Right ventricle myocardium inferior (tissue), 1 donor: ENCODE data around the gene HAUS3. TPM values are rescaled to one million over a fixed set of nuclear protein-coding genes. Genes with fewer than 3 reads are reported as not detected.

Experiments
- ATAC-seq: fragments of 200-7000 bp; cut with Tn5 transposase; one replicate; pipeline ENCODE4 v1.9.1; 2020; ENCODE audit warnings: mild to moderate bottlenecking, moderate library complexity
- DNase-seq: peaks from one replicate; pipeline ENCODE4 v3.0.0; 2021; ENCODE audit errors: missing footprints
- intact Hi-C: fragments of 100-400 bp; cut with DNase I; formaldehyde crosslinking; loops from one replicate; pipeline ENCODE4 v1.11.0; 2022
- total RNA-seq: library from RNA; stranded (reverse); fragmentation: NEBNext Ultra II Directional; extraction: Animal tissue kit (Norgen Biotek cat#: 25700); gene quantifications from one replicate; pipeline ENCODE4 v1.2.1, GENCODE V29; 2021
- donor health status: DM: no; HTN: yes; CAD: no; lungs with severe emphysema.

The HAUS3 gene
- total RNA-seq, 1 donor from 2014 or later, result 7.7 TPM

- ATAC-seq (no peak), DNase-seq (no peak)
- intact Hi-C loops, result no loop called here
These were observed 55.1 kb downstream of the HAUS3 start for GRCh38 chr4:2186865-2187172.

DNA sequence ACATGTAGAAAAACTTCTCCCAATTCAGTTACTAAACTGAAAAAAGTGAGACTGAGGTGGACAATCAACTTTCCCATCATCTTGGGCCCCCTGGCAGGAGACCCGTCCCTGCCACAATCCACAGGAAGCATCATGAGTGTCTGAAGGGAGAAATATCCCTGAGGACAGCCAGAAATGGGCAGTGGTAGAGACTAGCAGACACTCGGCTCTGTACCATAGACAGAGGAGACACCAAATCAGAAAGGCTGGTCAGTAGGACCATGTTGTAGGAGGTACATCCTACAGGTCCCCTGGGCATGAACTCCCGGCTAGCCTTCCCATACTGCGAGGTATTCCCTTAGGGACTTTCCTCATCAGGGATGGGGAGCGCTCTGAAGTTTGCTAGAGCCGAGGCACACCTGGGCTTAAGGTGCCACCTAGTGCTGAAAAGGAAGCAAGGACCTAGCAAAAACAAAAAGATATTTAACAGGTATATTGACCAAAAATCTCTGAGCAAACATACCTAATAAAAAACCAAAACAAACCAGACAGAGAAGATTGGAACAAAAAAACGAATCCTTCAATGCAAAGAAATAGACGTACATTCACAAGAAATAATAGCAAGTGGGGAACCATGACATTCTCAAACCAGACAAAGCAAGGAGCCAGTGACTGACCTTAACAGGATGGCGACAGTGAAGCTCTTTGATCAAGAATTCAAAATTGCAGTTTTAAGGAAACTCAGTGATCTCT lies 55.6 kb downstream of the HAUS3 start:
- DNase-seq (no peak), ATAC-seq (no peak)
- intact Hi-C loops, result no loop called here

DNA sequence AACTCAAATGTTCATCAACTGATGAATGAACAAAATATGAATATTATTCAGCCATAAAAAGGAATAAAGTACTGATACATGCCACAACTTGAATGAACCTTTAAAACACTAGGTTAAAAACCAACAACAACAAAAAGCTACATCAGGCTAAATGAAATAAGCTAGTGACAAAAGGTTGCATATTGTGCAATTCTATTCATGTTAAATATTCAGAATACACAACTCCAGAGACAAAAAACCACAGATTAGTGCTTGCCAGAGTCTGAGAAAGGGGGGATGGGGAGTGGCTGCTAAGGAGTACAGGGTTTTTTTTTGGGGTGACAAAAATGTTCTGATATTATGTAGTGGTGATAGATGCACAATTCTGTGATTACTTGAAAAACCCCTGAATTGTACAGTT lies 58.5 kb downstream of the HAUS3 start:
- intact Hi-C loops, result no loop called here
- DNase-seq (no peak), ATAC-seq (no peak)

GRCh38 chr4:2182994-2183393 lies 58.9 kb downstream of the HAUS3 start:
- intact Hi-C loops, result no loop called here
- ATAC-seq (no peak), DNase-seq (no peak)

DNA sequence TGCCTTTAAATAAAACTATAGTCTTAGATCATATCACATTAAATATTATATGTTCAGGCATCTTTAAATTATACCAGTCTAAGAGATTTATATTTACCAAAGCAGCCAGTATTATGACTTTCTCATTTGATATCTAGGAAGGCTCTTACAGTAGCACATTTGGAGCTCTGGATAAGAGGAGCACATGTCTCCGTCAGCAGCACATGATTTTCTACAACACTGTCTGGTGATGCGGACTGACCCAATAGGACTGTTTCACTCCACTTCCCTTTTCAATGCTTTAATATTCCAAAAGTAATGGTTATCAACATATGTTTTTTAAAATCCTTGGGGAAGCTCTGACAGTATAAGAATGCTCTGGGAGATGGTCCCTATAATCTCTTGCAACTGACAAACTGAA lies 61.5 kb downstream of the HAUS3 start:
- ATAC-seq (no peak), DNase-seq (no peak)
- intact Hi-C loops, result no loop called here

DNA sequence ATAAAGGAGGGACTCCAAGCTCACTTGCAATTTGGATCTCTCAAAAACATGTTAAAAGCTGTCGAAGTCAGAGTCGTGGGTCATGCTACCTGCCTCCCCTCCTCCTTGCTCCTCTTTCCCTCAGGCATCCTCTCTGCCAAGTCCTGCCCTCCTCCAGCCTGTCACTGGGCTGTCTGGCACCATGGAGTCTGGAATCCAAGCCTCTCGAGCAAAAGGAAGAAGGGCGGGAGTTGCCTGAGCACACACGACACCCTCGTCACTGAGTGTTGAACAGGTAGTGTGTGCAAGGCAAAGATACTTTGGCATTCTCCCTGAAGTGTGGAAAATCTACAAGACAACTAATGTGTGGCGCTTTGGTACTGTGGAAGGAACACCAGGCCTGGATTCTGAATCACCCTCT lies 62.2 kb downstream of the HAUS3 start:
- DNase-seq, result no peak
- intact Hi-C loops, result no loop called here
- no peak for ATAC-seq

DNA sequence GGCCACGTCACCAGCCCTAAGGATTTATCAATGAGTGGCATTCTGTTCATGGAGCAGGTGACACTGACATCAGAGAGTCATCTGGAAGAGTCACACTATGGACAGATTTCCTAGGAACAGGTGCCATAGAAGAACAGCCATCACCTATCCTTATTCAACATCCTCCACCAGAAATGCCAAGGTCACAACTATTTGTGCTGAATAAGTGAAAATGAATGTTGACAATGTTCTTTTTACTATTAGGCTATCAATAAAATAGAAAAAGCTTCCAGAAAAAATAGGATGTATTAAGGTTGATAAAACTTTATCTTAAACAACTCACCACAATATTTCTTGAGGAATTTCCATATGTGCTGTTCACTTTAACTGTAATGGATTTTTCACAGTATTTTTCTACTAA lies 62.9 kb downstream of the HAUS3 start:
- intact Hi-C loops, result no loop called here
- DNase-seq (no peak), ATAC-seq (no peak)

Other genes with a start within 250 kb of the HAUS3 start
- gene NELFA, start 233.1 kb downstream of the HAUS3 start, total RNA-seq, result 10.8 TPM
- gene NAT8L, start 182.8 kb downstream of the HAUS3 start, total RNA-seq, result 1.1 TPM
- gene POLN, start within 50 bp of the HAUS3 start, total RNA-seq, result 2.0 TPM
- gene MXD4, start 20.0 kb upstream of the HAUS3 start, total RNA-seq, result 36.0 TPM
- gene ZFYVE28, start 176.5 kb upstream of the HAUS3 start, total RNA-seq, result 6.5 TPM
- gene CFAP99, start 176.8 kb upstream of the HAUS3 start, total RNA-seq, result not detected
- gene RNF4, start 227.0 kb upstream of the HAUS3 start, total RNA-seq, result 27.2 TPM